ENCODE results near the gene GBA2. TPM values are rescaled to one million over a fixed set of nuclear protein-coding genes. Genes with fewer than 3 reads are reported as not detected.

The GBA2 gene
- total and polyA plus RNA-seq, 4 donors = 42.4 to 78.7 (median 46.2) TPM

GRCh38 chr9:35767458-35767857 lies 18.4 kb upstream of the GBA2 start:
- WGBS, 2 donors = 88 to 95% methylated on average over 1 of the region's 1 CpG
- no peak for TF ChIP-seq CTCF (IDR thresholded peaks at IDR 0.05; ENCODE audit: control extremely low read depth, extremely low read depth)
- no peaks in the 10 kb centered on the region for H3K36me3 ChIP-seq (ENCODE audit: control insufficient read depth in 4 of 4, insufficient read depth in 4 of 4, low read length in 4 of 4)
- peaks cover 2 to 23% (median 17%) of the 10 kb centered on the region in 5 donors for H3K4me1 ChIP-seq (ENCODE audit: control insufficient read depth in 5 of 5, insufficient read depth in 5 of 5, low read length in 5 of 5)
- no peak overlapping the region for H3K4me3 ChIP-seq
- H3K27me3 ChIP-seq (ENCODE audit: control insufficient read depth in 3 of 3, insufficient read depth in 3 of 3, low read length in 2 of 3) = no peaks in the 10 kb centered on the region
- no peak overlapping the region for H3K9ac ChIP-seq (ENCODE audit: insufficient read depth in 1 of 2, low read length in 2 of 2)
- ATAC-seq (ENCODE audit: insufficient read depth, low FRiP score) (no peak), DNase-seq (no peak)
- H3K27ac ChIP-seq (ENCODE audit: low read depth in 1 of 2, low read length in 1 of 2) = no peak overlapping the region
- H3K9me3 ChIP-seq (ENCODE audit: control insufficient read depth in 4 of 4, insufficient read depth in 3 of 4, low read length in 3 of 4) = no peaks in the 10 kb centered on the region

GRCh38 chr9:35766997-35767396 lies 18.0 kb upstream of the GBA2 start:
- no peak overlapping the region for H3K9ac ChIP-seq (ENCODE audit: insufficient read depth in 1 of 2, low read length in 2 of 2)
- H3K4me3 ChIP-seq = no peak overlapping the region
- 74 to 97% methylated on average over 2 of the region's 2 CpGs for WGBS, 2 donors
- peaks cover 2 to 20% (median 15%) of the 10 kb centered on the region in 5 donors for H3K4me1 ChIP-seq (ENCODE audit: control insufficient read depth in 5 of 5, insufficient read depth in 5 of 5, low read length in 5 of 5)
- no peak overlapping the region for H3K27ac ChIP-seq (ENCODE audit: low read depth in 1 of 2, low read length in 1 of 2)
- H3K9me3 ChIP-seq (ENCODE audit: control insufficient read depth in 4 of 4, insufficient read depth in 3 of 4, low read length in 3 of 4) = no peaks in the 10 kb centered on the region
- no peaks in the 10 kb centered on the region for H3K36me3 ChIP-seq (ENCODE audit: control insufficient read depth in 4 of 4, insufficient read depth in 4 of 4, low read length in 4 of 4)
- DNase-seq (no peak), ATAC-seq (ENCODE audit: insufficient read depth, low FRiP score) (no peak)
- H3K27me3 ChIP-seq (ENCODE audit: control insufficient read depth in 3 of 3, insufficient read depth in 3 of 3, low read length in 2 of 3) = no peaks in the 10 kb centered on the region
- TF ChIP-seq CTCF (IDR thresholded peaks at IDR 0.05; ENCODE audit: control extremely low read depth, extremely low read depth) = no peak

- peaks cover 0 to 1% (median 0%) of the 10 kb centered on the region in 4 donors for H3K36me3 ChIP-seq (ENCODE audit: control insufficient read depth in 4 of 4, insufficient read depth in 4 of 4, low read length in 4 of 4)
- H3K4me1 ChIP-seq (ENCODE audit: control insufficient read depth in 5 of 5, insufficient read depth in 5 of 5, low read length in 5 of 5) = peaks cover 0 to 13% (median 3%) of the 10 kb centered on the region in 5 donors
- TF ChIP-seq CTCF (IDR thresholded peaks at IDR 0.05; ENCODE audit: control extremely low read depth, extremely low read depth) = no peak
- WGBS, 2 donors = 86 to 88% methylated on average over 1 of the region's 1 CpG
- no peak for DNase-seq
- H3K4me3 ChIP-seq = no peak overlapping the region
- ATAC-seq (ENCODE audit: insufficient read depth, low FRiP score) = no peak
- H3K9me3 ChIP-seq (ENCODE audit: control insufficient read depth in 4 of 4, insufficient read depth in 3 of 4, low read length in 3 of 4) = no peaks in the 10 kb centered on the region
- no peaks in the 10 kb centered on the region for H3K27me3 ChIP-seq (ENCODE audit: control insufficient read depth in 3 of 3, insufficient read depth in 3 of 3, low read length in 2 of 3)
- no peak overlapping the region for H3K27ac ChIP-seq (ENCODE audit: low read depth in 1 of 2, low read length in 1 of 2)
- H3K9ac ChIP-seq (ENCODE audit: insufficient read depth in 1 of 2, low read length in 2 of 2) = no peak overlapping the region
These were observed 14.8 kb upstream of the GBA2 start for GRCh38 chr9:35763803-35764202.

GRCh38 chr9:35763181-35763580 lies 14.2 kb upstream of the GBA2 start:
- TF ChIP-seq CTCF (IDR thresholded peaks at IDR 0.05; ENCODE audit: control extremely low read depth, extremely low read depth) = no peak
- Histone ChIP-seq H3K9ac (ENCODE audit: insufficient read depth in 1 of 2, low read length in 2 of 2) (no peak overlapping the region), H3K4me1 (ENCODE audit: control insufficient read depth in 5 of 5, insufficient read depth in 5 of 5, low read length in 5 of 5) (peaks cover 0 to 13% (median 4%) of the 10 kb centered on the region in 5 donors), H3K9me3 (ENCODE audit: control insufficient read depth in 4 of 4, insufficient read depth in 3 of 4, low read length in 3 of 4) (no peaks in the 10 kb centered on the region), H3K4me3 (no peak overlapping the region), H3K36me3 (ENCODE audit: control insufficient read depth in 4 of 4, insufficient read depth in 4 of 4, low read length in 4 of 4) (peaks cover 0 to 1% (median 0%) of the 10 kb centered on the region in 4 donors), H3K27ac (ENCODE audit: low read depth in 1 of 2, low read length in 1 of 2) (no peak overlapping the region), H3K27me3 (ENCODE audit: control insufficient read depth in 3 of 3, insufficient read depth in 3 of 3, low read length in 2 of 3) (no peaks in the 10 kb centered on the region)
- WGBS, 2 donors = 86 to 95% methylated on average over 2 of the region's 2 CpGs
- DNase-seq (no peak), ATAC-seq (ENCODE audit: insufficient read depth, low FRiP score) (no peak)

All from lung (tissue), 12 donors.